Lower leg skin (tissue), 4 donors: ENCODE measurements around the gene FKRP. TPM values are rescaled to one million over a fixed set of nuclear protein-coding genes. Genes with fewer than 3 reads are reported as not detected.
"Not testable (repeated sequence)": the region's sequence is repeated elsewhere in the genome, so short reads cannot be mapped to it uniquely, and the experiment has no call there.

ENCODE experiments used
- DNase-seq, 2 donors: peaks; one replicate each; pipeline ENCODE4 v3.0.0-alpha.2; 2019; ENCODE audit warnings: low spot score in 2 of 2
- H3K4me3 ChIP-seq: fragments of 200-600 bp; sonication (generic); 2 replicates; pipeline ENCODE4 v1.5.1; 2017; ENCODE audit warnings: mild to moderate bottlenecking, low read depth; ENCODE audit not compliant: poor library complexity, severe bottlenecking
- POLR2A ChIP-seq, 2 donors: fragments of 450-650 bp; IDR thresholded peaks; one replicate each; pipeline ENCODE4 v1.6.1; 2016 to 2017; ENCODE audit warnings: antibody characterized with exemption in 2 of 2, mild to moderate bottlenecking in 1 of 2, moderate library complexity in 1 of 2
- WGBS, 2 donors: methylation state at CpG; one replicate each; pipeline ENCODE4 v1.1.5; 2018; 5-methylcytosine and 5-hydroxymethylcytosine counted together
- intact Hi-C: fragments of 100-400 bp; cut with DNase I; formaldehyde crosslinking; loops from one replicate; pipeline ENCODE4 v1.15.0; 2023; ENCODE audit warnings: low total_unique reads
- total RNA-seq, 4 donors: library from RNA; depleted of rRNA; stranded (reverse); fragments of >200 nt; gene quantifications; one replicate each; pipeline ENCODE4 v1.1.0, GENCODE V29; 2016
- TF ChIP-seq, protein P1 (sequence below), 3 donors: fragments of 450-650 bp; IDR thresholded peaks; one replicate each; pipeline ENCODE4 v1.5.1; 2016; ENCODE audit warnings: antibody characterized with exemption in 3 of 3, mild to moderate bottlenecking in 3 of 3, moderate library complexity in 2 of 3

The FKRP gene
- total RNA-seq, 4 donors from 2014 or later = 9.4 to 16.1 (median 12.8) TPM

DNA sequence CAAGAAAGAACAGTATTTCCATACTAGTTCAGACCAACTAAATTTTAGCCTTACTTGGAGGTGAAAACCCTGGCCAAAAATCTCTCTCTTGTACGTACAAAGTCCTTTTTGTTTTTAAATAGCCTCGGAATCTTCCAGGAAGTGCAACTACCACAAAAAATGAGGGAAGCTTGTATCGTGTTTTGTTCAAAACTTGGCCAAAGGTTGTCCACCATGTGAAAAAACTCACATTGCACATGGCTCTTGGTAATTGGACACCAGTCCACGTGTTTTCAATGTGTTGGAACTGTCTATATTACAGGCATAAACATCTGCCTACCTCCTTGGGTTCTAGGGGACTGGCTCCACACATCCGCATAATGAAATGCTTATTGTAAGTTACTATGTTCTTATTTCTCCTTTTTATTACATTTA is 15.6 kb downstream of the FKRP start:
- intact Hi-C loops = no loop called here
- 57 to 68% methylated on average over 5 of the region's 5 CpGs for WGBS, 2 donors
- no peak overlapping the region for H3K4me3 ChIP-seq
- no peak for DNase-seq
- TF ChIP-seq, protein P1, sequence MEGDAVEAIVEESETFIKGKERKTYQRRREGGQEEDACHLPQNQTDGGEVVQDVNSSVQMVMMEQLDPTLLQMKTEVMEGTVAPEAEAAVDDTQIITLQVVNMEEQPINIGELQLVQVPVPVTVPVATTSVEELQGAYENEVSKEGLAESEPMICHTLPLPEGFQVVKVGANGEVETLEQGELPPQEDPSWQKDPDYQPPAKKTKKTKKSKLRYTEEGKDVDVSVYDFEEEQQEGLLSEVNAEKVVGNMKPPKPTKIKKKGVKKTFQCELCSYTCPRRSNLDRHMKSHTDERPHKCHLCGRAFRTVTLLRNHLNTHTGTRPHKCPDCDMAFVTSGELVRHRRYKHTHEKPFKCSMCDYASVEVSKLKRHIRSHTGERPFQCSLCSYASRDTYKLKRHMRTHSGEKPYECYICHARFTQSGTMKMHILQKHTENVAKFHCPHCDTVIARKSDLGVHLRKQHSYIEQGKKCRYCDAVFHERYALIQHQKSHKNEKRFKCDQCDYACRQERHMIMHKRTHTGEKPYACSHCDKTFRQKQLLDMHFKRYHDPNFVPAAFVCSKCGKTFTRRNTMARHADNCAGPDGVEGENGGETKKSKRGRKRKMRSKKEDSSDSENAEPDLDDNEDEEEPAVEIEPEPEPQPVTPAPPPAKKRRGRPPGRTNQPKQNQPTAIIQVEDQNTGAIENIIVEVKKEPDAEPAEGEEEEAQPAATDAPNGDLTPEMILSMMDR (IDR thresholded peaks at IDR 0.05) = no peak
- TF ChIP-seq POLR2A (IDR thresholded peaks at IDR 0.05) = no peak

- H3K4me3 ChIP-seq = no peak overlapping the region
- WGBS, 2 donors = 49 to 53% methylated on average over 6 of the region's 6 CpGs
- intact Hi-C loops = no loop called here
- TF ChIP-seq POLR2A (IDR thresholded peaks at IDR 0.05) = no peak
- TF ChIP-seq, protein P1 (IDR thresholded peaks at IDR 0.05) = no peak
- no peak for DNase-seq
Observed at GRCh38 chr19:46762245-46762890, 16.5 kb downstream of the FKRP start.

DNA sequence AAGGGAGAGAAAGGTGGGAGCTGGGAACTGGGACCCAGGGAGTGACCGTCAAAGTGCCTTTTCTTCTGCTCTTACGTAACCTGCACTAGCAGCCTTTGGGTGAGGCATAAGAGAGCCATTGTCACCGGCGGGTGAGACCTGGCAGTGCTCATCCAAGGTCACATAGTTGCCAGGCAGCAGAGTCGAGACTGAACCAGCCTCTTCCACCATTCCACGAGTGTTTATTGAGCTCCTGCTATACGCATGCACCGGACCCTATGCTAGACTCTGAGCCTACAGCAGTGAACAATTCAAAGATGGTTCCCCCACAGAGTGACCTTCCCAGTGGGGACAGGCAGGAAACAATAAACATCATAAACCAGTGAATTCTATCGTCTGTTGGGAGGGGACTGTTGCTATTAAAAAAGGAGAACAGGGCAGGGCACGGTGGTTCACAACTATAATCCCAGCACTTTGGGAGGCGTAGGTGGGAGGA is 19.0 kb downstream of the FKRP start:
- intact Hi-C loops = no loop called here
- WGBS, 2 donors = 47 to 55% methylated on average over 11 of the region's 11 CpGs
- DNase-seq = no peak

DNA sequence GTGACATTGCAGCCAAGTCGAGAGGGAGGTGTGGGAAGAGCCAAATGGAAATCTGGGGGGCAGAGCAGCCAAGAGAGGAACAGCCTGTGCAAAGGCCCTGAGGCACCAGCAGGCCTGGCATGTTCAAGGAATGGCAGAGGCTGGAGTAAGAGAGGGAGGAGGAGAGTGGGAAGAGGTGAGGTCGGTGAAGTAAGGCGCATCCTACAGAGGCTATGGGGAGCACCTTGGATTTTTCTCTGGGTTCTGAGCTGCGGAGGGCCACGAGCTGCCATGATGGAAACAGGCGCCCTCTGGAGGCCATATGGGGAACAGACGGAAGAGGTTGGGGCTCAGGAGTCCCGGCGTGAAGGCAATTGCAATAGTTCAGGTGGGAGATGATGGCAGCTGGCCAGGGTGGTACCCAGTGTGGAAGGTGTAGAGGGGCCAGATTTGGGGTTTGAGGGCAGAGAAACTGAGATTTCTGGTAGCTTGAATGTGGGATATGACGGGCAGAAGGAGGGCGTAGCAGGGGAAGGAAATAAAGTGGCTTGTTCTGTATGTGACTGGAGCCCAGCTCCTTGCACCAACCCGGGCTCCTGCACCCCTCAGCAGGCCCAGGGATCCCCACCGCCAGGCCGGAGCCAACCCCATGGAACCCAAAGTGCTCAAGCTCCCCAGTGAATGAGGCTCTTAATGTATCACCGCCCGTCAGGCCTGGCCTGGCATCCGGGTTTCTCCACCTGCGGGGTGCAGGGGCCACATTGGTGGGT is 20.9 kb downstream of the FKRP start:
- WGBS, 2 donors = 61 to 64% methylated on average over 18 of the region's 18 CpGs
- DNase-seq = no peak
- TF ChIP-seq, protein P1 (IDR thresholded peaks at IDR 0.05) = no peak
- no peak for TF ChIP-seq POLR2A (IDR thresholded peaks at IDR 0.05)
- intact Hi-C loops = no loop called here
- no peak overlapping the region for H3K4me3 ChIP-seq

More for the DNA sequence above, 19.0 kb downstream of the FKRP start:
- TF ChIP-seq, protein P1 (IDR thresholded peaks at IDR 0.05) = no peak
- no peak for TF ChIP-seq POLR2A (IDR thresholded peaks at IDR 0.05)
- H3K4me3 ChIP-seq = no peak overlapping the region

DNA sequence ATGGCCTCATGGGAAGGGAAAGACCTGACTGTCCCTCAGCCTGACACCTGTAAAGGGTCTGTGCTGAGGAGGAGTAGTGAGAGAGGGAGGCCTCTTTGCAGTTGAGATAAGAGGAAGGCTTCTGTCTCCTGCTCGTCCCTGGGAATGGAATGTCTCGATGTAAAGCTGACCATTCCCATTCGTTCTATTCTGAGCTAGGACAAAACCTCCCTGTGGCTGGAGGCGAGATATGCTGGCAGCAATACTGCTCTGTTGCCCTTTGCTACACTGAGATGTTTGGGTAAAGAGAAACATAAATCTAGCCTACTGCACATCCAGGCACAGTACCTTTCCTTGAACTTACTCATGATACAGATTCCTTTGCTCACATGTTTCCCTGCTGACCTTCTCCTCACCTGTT is 22.9 kb downstream of the FKRP start:
- H3K4me3 ChIP-seq, DNase-seq, intact Hi-C loops: not testable (repeated sequence)
- 44 to 65% methylated on average over 4 of the region's 4 CpGs for WGBS, 2 donors

- DNase-seq = no peak
- WGBS, 2 donors = 64 to 75% methylated on average over 11 to 12 of the region's 12 CpGs
- TF ChIP-seq, protein P1 (IDR thresholded peaks at IDR 0.05) = no peak
- TF ChIP-seq POLR2A (IDR thresholded peaks at IDR 0.05) = no peak
- no peak overlapping the region for H3K4me3 ChIP-seq
- intact Hi-C loops = no loop called here
Observed at GRCh38 chr19:46772170-46773017, 26.5 kb downstream of the FKRP start.
